Esophagus squamous epithelium (tissue), 5 donors: ENCODE measurements around the gene MMS19. TPM values are rescaled to one million over a fixed set of nuclear protein-coding genes. Genes with fewer than 3 reads are reported as not detected.

Source experiments
- DNase-seq: peaks from one replicate; lab custom pipeline; 2025; lab: John Stamatoyannopoulos, UW
- H3K27ac ChIP-seq, 4 donors: fragments of 200-600 bp; sonication (generic); one replicate each; pipeline ENCODE4 v1.5.1; 2016 to 2019; ENCODE audit warnings: mild to moderate bottlenecking in 1 of 4
- H3K27me3 ChIP-seq, 4 donors: fragments of 200-600 bp; sonication (generic); 1 replicate in 3 of 4; 2 replicates in 1 of 4; pipeline versions ENCODE4 v1.5.1 to v1.6.0; 2017 to 2021; ENCODE audit warnings: antibody characterized with exemption in 1 of 4
- H3K36me3 ChIP-seq, 3 donors: fragments of 200-600 bp; sonication (generic); one replicate each; pipeline ENCODE4 v1.5.1; 2016 to 2019
- H3K4me1 ChIP-seq, 3 donors: fragments of 200-600 bp; sonication (generic); one replicate each; pipeline ENCODE4 v1.5.1; 2017 to 2019
- H3K4me3 ChIP-seq, 4 donors: fragments of 200-600 bp; sonication (generic); 1 replicate in 3 of 4; 2 replicates in 1 of 4; pipeline ENCODE4 v1.5.1; 2016 to 2019; ENCODE audit warnings: mild to moderate bottlenecking in 2 of 4, moderate library complexity in 1 of 4
- H3K9me3 ChIP-seq, 3 donors: fragments of 200-600 bp; sonication (generic); one replicate each; pipeline ENCODE4 v1.5.1; 2016 to 2019
- POLR2A ChIP-seq, 4 donors: fragments of 450-650 bp; IDR thresholded peaks; one replicate each; pipeline ENCODE4 v1.6.1; 2017; ENCODE audit warnings: antibody characterized with exemption in 4 of 4, mild to moderate bottlenecking in 4 of 4, moderate library complexity in 3 of 4
- WGBS, 2 donors: methylation state at CpG; one replicate each; pipeline ENCODE4 v1.1.5; 2018; 5-methylcytosine and 5-hydroxymethylcytosine counted together
- intact Hi-C: fragments of 100-400 bp; cut with DNase I; formaldehyde crosslinking; loops from one replicate; pipeline ENCODE4 v1.15.0; 2022
- total RNA-seq, 4 donors: library from RNA; depleted of rRNA; stranded (reverse); fragments of >200 nt; gene quantifications; one replicate each; pipeline ENCODE4 v1.1.0, GENCODE V29; 2016
- TF ChIP-seq, protein P1 (sequence below), 6 experiments: fragments of 450-650 bp in 4 of 6; fragments of 200-600 bp in 2 of 6; sonication (generic) in 2 of 6; IDR thresholded peaks; one replicate each; pipeline ENCODE4 v1.5.1; 2016 to 2019; ENCODE audit warnings: antibody characterized with exemption in 6 of 6, mild to moderate bottlenecking in 4 of 6, moderate library complexity in 4 of 6
- donor health status: DM: yes; HTN: yes; CAD: no.

The MMS19 gene
- total RNA-seq, 4 donors from 2014 or later, result 57.7 to 93.3 (median 65.1) TPM

DNA sequence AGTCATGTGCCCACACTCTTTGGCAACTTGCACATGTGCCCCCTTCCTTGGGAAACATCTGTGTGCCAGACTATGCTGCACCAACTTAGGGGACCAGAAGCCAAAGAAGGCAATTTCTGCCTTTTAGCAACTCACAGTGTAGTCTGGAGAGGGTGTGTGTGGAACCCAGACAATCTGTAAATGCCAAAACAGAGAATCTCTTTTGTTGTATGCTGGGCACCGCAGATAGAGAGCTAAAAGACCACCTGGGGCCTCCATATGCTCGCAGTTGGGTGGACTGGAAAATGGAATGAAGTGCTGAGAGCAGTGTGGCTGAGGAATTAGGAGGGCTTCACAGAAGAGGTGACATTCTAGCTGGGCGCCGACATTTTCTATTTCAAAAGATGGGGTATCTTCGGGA is 26.9 kb upstream of the MMS19 start:
- 83 to 94% methylated on average over 5 of the region's 5 CpGs for WGBS, 2 donors
- TF ChIP-seq, protein P1, sequence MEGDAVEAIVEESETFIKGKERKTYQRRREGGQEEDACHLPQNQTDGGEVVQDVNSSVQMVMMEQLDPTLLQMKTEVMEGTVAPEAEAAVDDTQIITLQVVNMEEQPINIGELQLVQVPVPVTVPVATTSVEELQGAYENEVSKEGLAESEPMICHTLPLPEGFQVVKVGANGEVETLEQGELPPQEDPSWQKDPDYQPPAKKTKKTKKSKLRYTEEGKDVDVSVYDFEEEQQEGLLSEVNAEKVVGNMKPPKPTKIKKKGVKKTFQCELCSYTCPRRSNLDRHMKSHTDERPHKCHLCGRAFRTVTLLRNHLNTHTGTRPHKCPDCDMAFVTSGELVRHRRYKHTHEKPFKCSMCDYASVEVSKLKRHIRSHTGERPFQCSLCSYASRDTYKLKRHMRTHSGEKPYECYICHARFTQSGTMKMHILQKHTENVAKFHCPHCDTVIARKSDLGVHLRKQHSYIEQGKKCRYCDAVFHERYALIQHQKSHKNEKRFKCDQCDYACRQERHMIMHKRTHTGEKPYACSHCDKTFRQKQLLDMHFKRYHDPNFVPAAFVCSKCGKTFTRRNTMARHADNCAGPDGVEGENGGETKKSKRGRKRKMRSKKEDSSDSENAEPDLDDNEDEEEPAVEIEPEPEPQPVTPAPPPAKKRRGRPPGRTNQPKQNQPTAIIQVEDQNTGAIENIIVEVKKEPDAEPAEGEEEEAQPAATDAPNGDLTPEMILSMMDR (IDR thresholded peaks at IDR 0.05), result no peak
- no peak for TF ChIP-seq POLR2A (IDR thresholded peaks at IDR 0.05)
- no peaks in the 10 kb centered on the region for H3K36me3 ChIP-seq
- H3K9me3 ChIP-seq, result no peaks in the 10 kb centered on the region
- no peak overlapping the region for H3K4me3 ChIP-seq
- H3K4me1 ChIP-seq, result peaks cover 0 to 17% (median 0%) of the 10 kb centered on the region in 3 donors
- intact Hi-C loops, result no loop called here
- H3K27me3 ChIP-seq, result no peaks in the 10 kb centered on the region
- H3K27ac ChIP-seq, result no peak overlapping the region
- no peak for DNase-seq

DNA sequence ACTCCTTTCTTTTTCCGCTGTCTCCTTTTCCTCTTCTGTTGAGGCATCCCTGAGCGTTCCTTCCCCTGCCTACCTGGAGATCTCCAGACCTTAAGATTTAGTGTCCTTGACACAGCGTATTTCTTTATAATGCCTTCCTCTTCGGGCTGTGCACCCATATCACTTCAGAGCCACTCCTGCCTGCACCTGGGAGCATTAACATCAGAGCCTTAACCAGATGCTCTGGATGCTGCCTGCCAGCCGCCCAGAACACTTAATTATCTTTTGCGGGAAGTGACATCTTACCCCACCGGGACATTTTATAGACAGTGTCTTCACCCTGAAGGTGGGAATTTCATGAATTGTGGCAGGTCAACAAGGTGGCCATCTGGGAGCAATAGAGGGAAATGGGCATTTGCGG is 24.7 kb upstream of the MMS19 start:
- TF ChIP-seq POLR2A (IDR thresholded peaks at IDR 0.05), result no peak
- Histone ChIP-seq H3K27me3 (no peaks in the 10 kb centered on the region), H3K9me3 (no peaks in the 10 kb centered on the region), H3K4me1 (peaks cover 0 to 29% (median 11%) of the 10 kb centered on the region in 3 donors), H3K4me3 (no peak overlapping the region), H3K36me3 (no peaks in the 10 kb centered on the region), H3K27ac (no peak overlapping the region)
- 92 to 95% methylated on average over 8 of the region's 8 CpGs for WGBS, 2 donors
- DNase-seq, result no peak
- intact Hi-C loops, result no loop called here

DNA sequence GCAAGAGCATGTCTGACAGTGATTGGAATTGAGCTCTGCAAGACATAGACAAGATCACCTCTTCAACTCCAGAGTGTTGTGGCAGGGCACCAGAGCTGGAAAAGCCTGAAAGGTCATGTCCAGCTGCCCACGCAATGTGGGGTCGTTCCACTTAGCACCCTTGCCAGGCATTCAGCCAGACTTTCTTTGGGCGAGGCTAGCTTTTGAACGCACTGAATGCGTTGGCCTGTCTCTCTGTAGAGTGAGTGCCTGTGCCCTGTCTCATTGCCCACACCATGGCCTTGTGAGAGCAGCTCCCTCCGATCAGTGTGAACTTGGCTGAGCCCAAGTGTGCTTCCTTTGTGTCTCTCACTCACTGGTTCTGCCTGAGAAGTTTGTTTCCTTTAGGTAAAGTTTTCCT is 23.8 kb upstream of the MMS19 start:
- Histone ChIP-seq H3K27ac (no peak overlapping the region), H3K9me3 (no peaks in the 10 kb centered on the region), H3K27me3 (no peaks in the 10 kb centered on the region), H3K4me1 (peaks cover 0 to 38% (median 17%) of the 10 kb centered on the region in 3 donors), H3K4me3 (no peak overlapping the region), H3K36me3 (no peaks in the 10 kb centered on the region)
- 47 to 69% methylated on average over 4 to 6 of the region's 6 CpGs for WGBS, 2 donors
- no peak for DNase-seq
- no peak for TF ChIP-seq POLR2A (IDR thresholded peaks at IDR 0.05)
- TF ChIP-seq, protein P1 (IDR thresholded peaks at IDR 0.05), result no peak
- intact Hi-C loops, result no loop called here

DNA sequence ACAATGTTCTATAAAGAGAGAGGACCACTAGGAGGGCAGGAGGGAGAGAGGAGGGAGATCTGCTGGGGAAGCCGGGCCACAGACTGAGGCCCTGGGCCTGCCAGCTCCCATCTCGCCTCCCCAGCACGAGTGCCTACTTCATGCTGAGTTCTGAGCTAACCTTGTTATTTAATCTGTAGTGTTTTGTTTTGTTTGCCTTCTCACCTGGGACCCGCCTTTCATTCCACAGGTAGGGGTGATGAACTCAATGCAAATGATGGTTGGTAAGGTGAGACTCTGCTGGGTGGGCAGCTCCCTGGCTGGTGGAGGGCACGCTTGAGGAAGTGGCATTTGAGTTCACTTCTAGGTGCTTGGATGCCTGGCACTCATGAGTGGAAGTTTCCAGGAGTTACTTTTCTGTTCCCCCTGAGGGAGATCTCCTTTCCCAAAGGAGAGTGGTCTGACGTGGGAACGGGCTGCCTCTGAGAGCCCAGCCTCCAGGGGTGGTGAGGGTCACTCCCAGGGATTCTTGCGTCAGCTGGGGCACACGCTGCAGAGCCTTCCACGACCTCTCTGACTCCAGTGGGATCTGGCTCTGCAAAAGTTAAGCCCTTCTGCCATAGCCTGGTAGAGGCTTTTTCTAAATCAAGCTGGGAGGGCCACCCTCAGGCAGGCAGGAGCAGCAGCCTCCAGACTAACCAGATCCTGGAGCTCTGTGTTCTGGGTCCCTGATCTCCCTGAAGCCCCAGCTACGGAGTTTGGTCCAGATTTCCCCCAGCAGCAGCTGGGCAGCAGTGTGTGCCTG is 22.9 kb upstream of the MMS19 start:
- no peak overlapping the region for H3K27ac ChIP-seq
- no peak for DNase-seq
- no peaks in the 10 kb centered on the region for H3K9me3 ChIP-seq
- H3K4me3 ChIP-seq, result no peak overlapping the region
- H3K4me1 ChIP-seq, result peaks cover under 1 to 41% (median 17%) of the 10 kb centered on the region in 3 donors
- WGBS, 2 donors, result 88 to 91% methylated on average over 5 to 8 of the region's 11 CpGs
- H3K36me3 ChIP-seq, result no peaks in the 10 kb centered on the region
- intact Hi-C loops, result no loop called here
- no peaks in the 10 kb centered on the region for H3K27me3 ChIP-seq
- TF ChIP-seq, protein P1 (IDR thresholded peaks at IDR 0.05), result no peak
- TF ChIP-seq POLR2A (IDR thresholded peaks at IDR 0.05), result no peak

DNA sequence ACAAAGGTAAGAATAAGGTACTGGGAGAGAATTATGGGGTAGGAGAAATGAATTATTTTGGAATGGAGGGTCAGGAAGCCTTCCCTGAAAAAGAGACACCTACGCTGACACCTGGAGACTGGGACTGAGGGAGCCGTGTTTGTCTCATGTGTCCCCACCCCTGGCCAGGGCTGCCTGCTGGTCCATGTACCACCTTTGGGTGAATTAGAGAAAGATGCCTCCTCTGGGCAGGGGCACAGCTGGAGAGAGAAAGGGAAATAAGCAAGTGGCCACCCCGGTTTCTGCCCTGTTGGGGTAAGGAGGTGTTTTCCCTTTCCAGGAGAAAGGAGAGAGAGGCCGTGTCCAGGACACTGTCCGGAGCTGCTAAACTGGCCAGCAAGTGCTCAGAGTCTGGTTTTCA is 22.3 kb upstream of the MMS19 start:
- Histone ChIP-seq H3K27me3 (no peaks in the 10 kb centered on the region), H3K36me3 (no peaks in the 10 kb centered on the region), H3K4me1 (peaks cover 7 to 47% (median 17%) of the 10 kb centered on the region in 3 donors), H3K9me3 (no peaks in the 10 kb centered on the region), H3K4me3 (no peak overlapping the region), H3K27ac (no peak overlapping the region)
- intact Hi-C loops, result no loop called here
- TF ChIP-seq, protein P1 (IDR thresholded peaks at IDR 0.05), result no peak
- no peak for TF ChIP-seq POLR2A (IDR thresholded peaks at IDR 0.05)
- WGBS, 2 donors, result 74 to 89% methylated on average over 5 of the region's 5 CpGs
- no peak for DNase-seq
